Prostate gland (tissue), 2 donors: ENCODE data around the gene GRM8.

Experiments
- POLR2A ChIP-seq: fragments of 450-650 bp; IDR thresholded peaks from one replicate; pipeline ENCODE4 v1.6.1; 2016; ENCODE audit warnings: antibody characterized with exemption, mild to moderate bottlenecking
- POLR2AphosphoS5 ChIP-seq: sonication (generic); formaldehyde crosslinking; IDR thresholded peaks from one replicate; pipeline ENCODE4 v1.6.1; 2017; ENCODE audit warnings: antibody characterized with exemption
- TF ChIP-seq, protein P1 (sequence below), 4 experiments: fragments of 200-600 bp in 2 of 4; fragments of 450-650 bp in 2 of 4; sonication (generic) in 2 of 4; IDR thresholded peaks; 1 replicate in 3 of 4; 2 replicates in 1 of 4; pipeline ENCODE4 v1.5.1; 2016 to 2019; ENCODE audit warnings: antibody characterized with exemption in 4 of 4, mild to moderate bottlenecking in 2 of 4, moderate library complexity in 2 of 4

GRCh38 chr7:126487728-126488442 is 764.9 kb downstream of the GRM8 start:
- TF ChIP-seq, protein P1, sequence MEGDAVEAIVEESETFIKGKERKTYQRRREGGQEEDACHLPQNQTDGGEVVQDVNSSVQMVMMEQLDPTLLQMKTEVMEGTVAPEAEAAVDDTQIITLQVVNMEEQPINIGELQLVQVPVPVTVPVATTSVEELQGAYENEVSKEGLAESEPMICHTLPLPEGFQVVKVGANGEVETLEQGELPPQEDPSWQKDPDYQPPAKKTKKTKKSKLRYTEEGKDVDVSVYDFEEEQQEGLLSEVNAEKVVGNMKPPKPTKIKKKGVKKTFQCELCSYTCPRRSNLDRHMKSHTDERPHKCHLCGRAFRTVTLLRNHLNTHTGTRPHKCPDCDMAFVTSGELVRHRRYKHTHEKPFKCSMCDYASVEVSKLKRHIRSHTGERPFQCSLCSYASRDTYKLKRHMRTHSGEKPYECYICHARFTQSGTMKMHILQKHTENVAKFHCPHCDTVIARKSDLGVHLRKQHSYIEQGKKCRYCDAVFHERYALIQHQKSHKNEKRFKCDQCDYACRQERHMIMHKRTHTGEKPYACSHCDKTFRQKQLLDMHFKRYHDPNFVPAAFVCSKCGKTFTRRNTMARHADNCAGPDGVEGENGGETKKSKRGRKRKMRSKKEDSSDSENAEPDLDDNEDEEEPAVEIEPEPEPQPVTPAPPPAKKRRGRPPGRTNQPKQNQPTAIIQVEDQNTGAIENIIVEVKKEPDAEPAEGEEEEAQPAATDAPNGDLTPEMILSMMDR (IDR thresholded peaks at IDR 0.05) = no peak
- TF ChIP-seq POLR2AphosphoS5 = no peak
- no peak for TF ChIP-seq POLR2A
